Measurements from ENCODE around the gene CTH. TPM values are rescaled to one million over a fixed set of nuclear protein-coding genes. Genes with fewer than 3 reads are reported as not detected.

CTH gene
- total and polyA plus RNA-seq, 4 donors: 8.9 to 49.4 (median 44.8) TPM

DNA sequence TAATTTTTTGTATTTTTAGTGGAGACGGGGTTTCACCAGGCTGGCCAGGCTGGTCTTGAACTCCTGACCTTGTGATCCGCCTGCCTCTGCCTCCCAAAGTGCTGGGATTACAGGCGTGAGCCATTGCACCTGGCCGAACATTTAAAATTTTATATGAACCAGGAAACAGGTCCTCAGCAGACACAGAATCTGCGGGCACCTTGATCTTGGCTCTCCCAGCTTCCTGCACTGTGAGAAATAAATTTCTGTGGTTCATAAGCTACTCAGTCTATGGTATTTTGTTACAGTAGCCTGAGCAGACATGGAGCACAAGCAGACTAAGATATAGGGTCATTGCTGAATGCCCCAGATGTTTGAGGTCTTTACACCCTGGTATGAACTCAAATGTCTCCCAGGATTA, 23.6 kb upstream of the CTH start:
- Histone ChIP-seq H3K27ac (ENCODE audit: low read depth in 1 of 2, low read length in 2 of 2) (no peak overlapping the region), H3K9me3 (ENCODE audit: control insufficient read depth in 4 of 4, low read length in 3 of 4) (no peaks in the 10 kb centered on the region), H3K4me1 (ENCODE audit: control insufficient read depth in 4 of 4, insufficient read depth in 4 of 4, low read length in 3 of 4) (no peaks in the 10 kb centered on the region), H3K27me3 (ENCODE audit: control insufficient read depth in 4 of 4, insufficient read depth in 4 of 4, low read length in 3 of 4) (no peaks in the 10 kb centered on the region), H3K9ac (ENCODE audit: low read depth in 1 of 2, low read length in 2 of 2) (no peak overlapping the region), H3K4me3 (ENCODE audit: low read depth in 1 of 3, low read length in 3 of 3) (no peak overlapping the region), H3K36me3 (ENCODE audit: control insufficient read depth in 4 of 4, insufficient read depth in 3 of 4, low read depth in 1 of 4, low read length in 3 of 4) (no peaks in the 10 kb centered on the region)
- 89% methylated on average over 5 of the region's 5 CpGs for WGBS
- TF ChIP-seq TAF1 (conservative IDR thresholded peaks at IDR 0.05) (no peak), FOXA1 (IDR thresholded peaks at IDR 0.05) (no peak), YY1 (IDR thresholded peaks at IDR 0.05) (no peak), HNF4A (conservative IDR thresholded peaks at IDR 0.05) (no peak), NR2F2 (IDR thresholded peaks at IDR 0.05) (no peak)
- TF ChIP-seq, protein P1, sequence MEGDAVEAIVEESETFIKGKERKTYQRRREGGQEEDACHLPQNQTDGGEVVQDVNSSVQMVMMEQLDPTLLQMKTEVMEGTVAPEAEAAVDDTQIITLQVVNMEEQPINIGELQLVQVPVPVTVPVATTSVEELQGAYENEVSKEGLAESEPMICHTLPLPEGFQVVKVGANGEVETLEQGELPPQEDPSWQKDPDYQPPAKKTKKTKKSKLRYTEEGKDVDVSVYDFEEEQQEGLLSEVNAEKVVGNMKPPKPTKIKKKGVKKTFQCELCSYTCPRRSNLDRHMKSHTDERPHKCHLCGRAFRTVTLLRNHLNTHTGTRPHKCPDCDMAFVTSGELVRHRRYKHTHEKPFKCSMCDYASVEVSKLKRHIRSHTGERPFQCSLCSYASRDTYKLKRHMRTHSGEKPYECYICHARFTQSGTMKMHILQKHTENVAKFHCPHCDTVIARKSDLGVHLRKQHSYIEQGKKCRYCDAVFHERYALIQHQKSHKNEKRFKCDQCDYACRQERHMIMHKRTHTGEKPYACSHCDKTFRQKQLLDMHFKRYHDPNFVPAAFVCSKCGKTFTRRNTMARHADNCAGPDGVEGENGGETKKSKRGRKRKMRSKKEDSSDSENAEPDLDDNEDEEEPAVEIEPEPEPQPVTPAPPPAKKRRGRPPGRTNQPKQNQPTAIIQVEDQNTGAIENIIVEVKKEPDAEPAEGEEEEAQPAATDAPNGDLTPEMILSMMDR (IDR thresholded peaks at IDR 0.05; ENCODE audit: low read depth, low read length, missing input control): no peak
- no peak for DNase-seq (ENCODE audit: low spot score)

DNA sequence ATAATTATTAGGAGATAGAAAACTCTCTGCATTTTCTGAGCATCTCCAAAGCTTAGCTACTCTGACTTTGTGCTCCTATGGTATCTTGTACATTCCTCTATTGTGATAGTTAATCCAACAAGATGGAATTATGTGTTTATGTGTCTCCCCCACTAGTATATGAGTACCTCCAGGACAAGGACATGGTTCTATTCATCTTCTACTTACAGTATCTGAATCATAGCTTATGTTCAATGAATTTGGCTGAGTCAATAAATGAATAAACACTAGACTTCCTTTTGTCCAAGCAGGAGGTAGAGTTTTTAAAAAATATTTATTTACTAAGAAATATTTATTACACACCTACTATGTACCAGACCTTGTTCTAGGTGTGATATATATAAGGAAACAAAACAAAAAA, 18.4 kb upstream of the CTH start:
- Histone ChIP-seq H3K9ac (ENCODE audit: low read depth in 1 of 2, low read length in 2 of 2) (no peak overlapping the region), H3K27me3 (ENCODE audit: control insufficient read depth in 4 of 4, insufficient read depth in 4 of 4, low read length in 3 of 4) (no peaks in the 10 kb centered on the region), H3K4me1 (ENCODE audit: control insufficient read depth in 4 of 4, insufficient read depth in 4 of 4, low read length in 3 of 4) (no peaks in the 10 kb centered on the region), H3K9me3 (ENCODE audit: control insufficient read depth in 4 of 4, low read length in 3 of 4) (no peaks in the 10 kb centered on the region), H3K27ac (ENCODE audit: low read depth in 1 of 2, low read length in 2 of 2) (no peak overlapping the region), H3K36me3 (ENCODE audit: control insufficient read depth in 4 of 4, insufficient read depth in 3 of 4, low read depth in 1 of 4, low read length in 3 of 4) (no peaks in the 10 kb centered on the region), H3K4me3 (ENCODE audit: low read depth in 1 of 3, low read length in 3 of 3) (no peak overlapping the region)
- TF ChIP-seq EGR1 (IDR thresholded peaks at IDR 0.05; ENCODE audit: low read depth in 2 of 2) (no peak), NR2F2 (IDR thresholded peaks at IDR 0.05) (no peak), RXRA (IDR thresholded peaks at IDR 0.05) (no peak), FOXA1 (IDR thresholded peaks at IDR 0.05) (no peak), JUND (IDR thresholded peaks at IDR 0.05) (no peak), GABPA (IDR thresholded peaks at IDR 0.05 in 1 of 2, conservative IDR thresholded peaks at IDR 0.05 in 1 of 2) (no peak), TAF1 (conservative IDR thresholded peaks at IDR 0.05) (no peak), FOXA2 (IDR thresholded peaks at IDR 0.05) (no peak), HNF4A (conservative IDR thresholded peaks at IDR 0.05) (no peak), SP1 (IDR thresholded peaks at IDR 0.05) (no peak), YY1 (IDR thresholded peaks at IDR 0.05) (no peak), RAD21 (IDR thresholded peaks at IDR 0.05) (no peak), HNF4G (IDR thresholded peaks at IDR 0.05) (no peak)
- TF ChIP-seq, protein P2, sequence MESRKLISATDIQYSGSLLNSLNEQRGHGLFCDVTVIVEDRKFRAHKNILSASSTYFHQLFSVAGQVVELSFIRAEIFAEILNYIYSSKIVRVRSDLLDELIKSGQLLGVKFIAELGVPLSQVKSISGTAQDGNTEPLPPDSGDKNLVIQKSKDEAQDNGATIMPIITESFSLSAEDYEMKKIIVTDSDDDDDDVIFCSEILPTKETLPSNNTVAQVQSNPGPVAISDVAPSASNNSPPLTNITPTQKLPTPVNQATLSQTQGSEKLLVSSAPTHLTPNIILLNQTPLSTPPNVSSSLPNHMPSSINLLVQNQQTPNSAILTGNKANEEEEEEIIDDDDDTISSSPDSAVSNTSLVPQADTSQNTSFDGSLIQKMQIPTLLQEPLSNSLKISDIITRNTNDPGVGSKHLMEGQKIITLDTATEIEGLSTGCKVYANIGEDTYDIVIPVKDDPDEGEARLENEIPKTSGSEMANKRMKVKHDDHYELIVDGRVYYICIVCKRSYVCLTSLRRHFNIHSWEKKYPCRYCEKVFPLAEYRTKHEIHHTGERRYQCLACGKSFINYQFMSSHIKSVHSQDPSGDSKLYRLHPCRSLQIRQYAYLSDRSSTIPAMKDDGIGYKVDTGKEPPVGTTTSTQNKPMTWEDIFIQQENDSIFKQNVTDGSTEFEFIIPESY (IDR thresholded peaks at IDR 0.05): no peak
- TF ChIP-seq, protein P1 (IDR thresholded peaks at IDR 0.05; ENCODE audit: low read depth, low read length, missing input control): no peak
- DNase-seq (ENCODE audit: low spot score): no peak

All from liver (tissue), 9 donors.